ENCODE measurements around the gene SNX15.

Gene SNX15

GRCh38 chr11:65084598-65085375 is 57.5 kb downstream of the SNX15 start:
- no peak for DNase-seq (ENCODE audit: low read depth)

DNA sequence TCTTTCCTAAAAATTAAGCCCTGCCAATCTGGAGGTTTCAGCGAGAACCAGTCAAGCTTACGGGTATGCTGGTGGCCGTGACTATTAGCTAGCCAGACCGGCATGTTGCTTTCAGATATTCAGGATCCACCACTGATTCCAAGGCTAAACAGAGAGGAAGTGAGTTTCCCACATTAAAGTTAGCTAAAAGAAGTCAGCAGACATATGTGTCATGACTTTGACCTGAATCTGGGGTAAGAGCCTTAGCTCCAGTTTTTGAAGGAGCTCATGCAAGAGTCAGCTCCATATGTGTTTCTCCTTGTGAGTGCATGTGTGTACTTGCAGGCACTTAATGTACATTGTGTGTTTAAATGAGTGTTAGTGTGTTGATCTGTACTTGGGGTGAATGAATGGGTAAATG is 58.2 kb downstream of the SNX15 start:
- DNase-seq (ENCODE audit: low read depth) = no peak

DNA sequence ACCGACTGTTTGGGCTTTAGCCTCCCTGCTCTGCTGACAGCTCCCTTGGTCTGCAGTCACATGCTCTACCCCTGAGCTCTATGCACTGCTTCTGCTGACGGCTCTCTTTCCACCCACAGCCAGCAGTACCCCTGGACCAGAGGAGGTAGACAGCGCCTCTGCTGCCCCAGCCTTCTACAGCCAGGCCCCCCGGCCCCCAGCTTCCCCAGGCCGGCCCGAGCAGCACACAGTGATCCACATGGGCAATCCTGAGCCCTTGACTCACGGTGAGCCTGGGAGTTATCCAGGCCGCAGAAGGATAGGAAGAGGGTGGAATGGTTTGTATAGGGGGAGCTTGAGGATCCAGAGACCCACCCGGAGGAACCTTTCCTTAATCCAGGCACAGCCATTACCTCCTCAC is 59.6 kb downstream of the SNX15 start:
- DNase-seq (ENCODE audit: low read depth) = no peak

DNA sequence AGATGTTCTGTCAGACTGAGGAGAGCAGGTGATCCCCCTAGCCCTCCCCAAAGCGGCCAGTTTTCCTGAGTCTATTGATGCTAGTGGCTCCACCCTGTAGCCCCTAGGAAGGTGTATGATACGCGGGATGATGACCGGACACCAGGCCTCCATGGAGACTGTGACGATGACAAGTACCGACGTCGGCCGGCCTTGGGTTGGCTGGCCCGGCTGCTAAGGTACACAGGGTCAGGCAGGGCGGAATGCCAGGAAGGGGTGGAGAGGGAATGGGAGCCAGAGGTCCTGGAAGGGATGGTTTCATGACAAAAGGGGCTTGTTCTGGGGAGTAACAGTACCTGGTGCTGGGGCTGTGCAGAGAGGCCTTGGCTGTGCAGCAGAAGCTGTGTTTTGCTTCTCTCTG is 60.0 kb downstream of the SNX15 start:
- DNase-seq (ENCODE audit: low read depth) = no peak

DNA sequence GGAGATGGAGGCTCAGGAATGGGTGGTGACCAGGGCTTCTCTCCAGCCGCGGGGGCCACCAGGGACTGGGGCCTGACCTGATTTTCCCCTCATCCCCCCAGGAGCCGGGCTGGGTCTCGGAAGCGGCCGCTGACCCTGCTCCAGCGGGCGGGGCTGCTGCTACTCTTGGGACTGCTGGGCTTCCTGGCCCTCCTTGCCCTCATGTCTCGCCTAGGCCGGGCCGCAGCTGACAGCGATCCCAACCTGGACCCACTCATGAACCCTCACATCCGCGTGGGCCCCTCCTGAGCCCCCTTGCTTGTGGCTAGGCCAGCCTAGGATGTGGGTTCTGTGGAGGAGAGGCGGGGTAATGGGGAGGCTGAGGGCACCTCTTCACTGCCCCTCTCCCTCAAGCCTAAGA is 60.6 kb downstream of the SNX15 start:
- no peak for DNase-seq (ENCODE audit: low read depth)

DNA sequence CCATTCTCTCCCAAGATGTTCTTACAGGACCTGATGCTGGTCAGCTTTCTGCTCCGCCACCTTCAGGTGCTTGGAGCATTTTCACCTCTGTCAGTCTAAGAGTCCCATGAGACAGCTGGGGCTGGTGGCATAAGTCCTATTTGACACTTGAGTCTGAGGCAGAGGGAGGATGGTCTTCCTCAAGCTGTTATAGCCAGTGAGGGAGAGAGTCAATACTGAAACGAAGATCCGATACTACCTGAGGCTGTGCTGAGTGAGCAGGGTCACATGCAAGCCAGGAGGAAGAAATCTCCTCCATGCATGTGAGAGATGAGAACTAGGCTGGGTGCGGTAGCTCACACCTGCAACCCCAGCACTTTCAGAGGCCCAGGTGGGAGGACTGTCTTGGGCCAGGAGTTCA is 62.4 kb downstream of the SNX15 start:
- DNase-seq (ENCODE audit: low read depth) = no peak

All from EH (cell line).